Suprapubic skin (tissue), 4 donors: ENCODE measurements around the gene SNX15.

Experiments
- CTCF ChIP-seq, 2 donors: fragments of 200-600 bp in 1 of 2; fragments of 450-650 bp in 1 of 2; sonication (generic) in 1 of 2; IDR thresholded peaks; one replicate each; pipeline ENCODE4 v1.5.1; 2016 to 2019; ENCODE audit warnings: antibody characterized with exemption in 2 of 2, mild to moderate bottlenecking in 1 of 2, moderate library complexity in 1 of 2
- POLR2A ChIP-seq, 2 donors: fragments of 450-650 bp; IDR thresholded peaks; one replicate each; pipeline ENCODE4 v1.6.1; 2017; ENCODE audit warnings: antibody characterized with exemption in 2 of 2, mild to moderate bottlenecking in 2 of 2, moderate library complexity in 2 of 2
- POLR2AphosphoS5 ChIP-seq, 3 donors: sonication (generic); formaldehyde crosslinking; IDR thresholded peaks; one replicate each; pipeline ENCODE4 v1.6.1; 2017; ENCODE audit warnings: antibody characterized with exemption in 3 of 3

- TF ChIP-seq POLR2A (IDR thresholded peaks at IDR 0.05) (no peak), CTCF (IDR thresholded peaks at IDR 0.05) (no peak), POLR2AphosphoS5 (IDR thresholded peaks at IDR 0.05) (no peak)
Observed at GRCh38 chr11:65069217-65069616, 42.0 kb downstream of the SNX15 start.
